NCI-H1092 (cell line): ENCODE data around the gene HIC1.

Source experiments
- DNase-seq: peaks from one replicate; lab custom pipeline; 2025; lab: John Stamatoyannopoulos, UW

The HIC1 gene

GRCh38 chr17:2044263-2044894 is 10.5 kb upstream of the HIC1 start:
- DNase-seq = no peak

DNA sequence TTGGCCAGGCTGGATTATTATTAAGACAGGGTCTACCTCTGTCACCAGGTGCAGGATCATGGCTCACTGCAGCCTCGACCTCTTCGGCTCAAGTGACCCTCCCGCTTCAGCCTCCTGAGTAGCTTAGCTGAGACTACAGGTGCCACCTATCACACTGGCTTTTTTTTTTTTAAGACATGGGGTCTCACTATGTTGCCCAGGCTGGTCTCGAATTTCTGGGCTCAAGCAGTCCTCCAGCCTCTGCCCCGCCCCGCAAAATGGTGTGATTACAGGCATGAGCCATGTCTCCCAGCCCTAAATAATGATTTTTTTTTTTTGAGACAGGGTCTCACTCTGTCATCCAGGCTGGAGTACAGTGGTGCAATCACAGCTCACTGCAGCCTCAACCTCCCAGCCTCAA is 7.3 kb upstream of the HIC1 start:
- no peak for DNase-seq

DNA sequence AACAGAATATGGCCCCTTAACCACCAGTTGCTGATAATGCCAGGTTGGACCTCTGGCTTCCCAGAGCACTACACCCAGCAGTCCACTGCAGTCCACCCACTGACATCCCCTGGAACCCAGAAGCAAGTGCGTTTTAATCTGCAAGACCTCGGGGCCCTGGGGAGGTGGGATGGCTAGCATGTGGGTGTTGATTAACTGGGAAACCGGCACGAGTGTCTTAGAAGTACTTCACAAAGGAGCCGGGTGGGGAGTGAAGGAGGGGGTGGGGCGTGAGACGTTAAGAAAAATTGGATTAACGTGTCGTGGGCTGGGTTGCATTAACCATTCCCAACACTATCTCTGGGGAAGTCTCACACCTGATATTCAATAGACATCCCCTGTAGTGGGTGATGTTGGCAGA is 6.1 kb upstream of the HIC1 start:
- DNase-seq = no peak

- DNase-seq = peak; percentile 49
Observed at GRCh38 chr17:2049333-2050299, 5.3 kb upstream of the HIC1 start.

- DNase-seq = no peak
Observed at GRCh38 chr17:2050300-2051060, 4.4 kb upstream of the HIC1 start.

DNA sequence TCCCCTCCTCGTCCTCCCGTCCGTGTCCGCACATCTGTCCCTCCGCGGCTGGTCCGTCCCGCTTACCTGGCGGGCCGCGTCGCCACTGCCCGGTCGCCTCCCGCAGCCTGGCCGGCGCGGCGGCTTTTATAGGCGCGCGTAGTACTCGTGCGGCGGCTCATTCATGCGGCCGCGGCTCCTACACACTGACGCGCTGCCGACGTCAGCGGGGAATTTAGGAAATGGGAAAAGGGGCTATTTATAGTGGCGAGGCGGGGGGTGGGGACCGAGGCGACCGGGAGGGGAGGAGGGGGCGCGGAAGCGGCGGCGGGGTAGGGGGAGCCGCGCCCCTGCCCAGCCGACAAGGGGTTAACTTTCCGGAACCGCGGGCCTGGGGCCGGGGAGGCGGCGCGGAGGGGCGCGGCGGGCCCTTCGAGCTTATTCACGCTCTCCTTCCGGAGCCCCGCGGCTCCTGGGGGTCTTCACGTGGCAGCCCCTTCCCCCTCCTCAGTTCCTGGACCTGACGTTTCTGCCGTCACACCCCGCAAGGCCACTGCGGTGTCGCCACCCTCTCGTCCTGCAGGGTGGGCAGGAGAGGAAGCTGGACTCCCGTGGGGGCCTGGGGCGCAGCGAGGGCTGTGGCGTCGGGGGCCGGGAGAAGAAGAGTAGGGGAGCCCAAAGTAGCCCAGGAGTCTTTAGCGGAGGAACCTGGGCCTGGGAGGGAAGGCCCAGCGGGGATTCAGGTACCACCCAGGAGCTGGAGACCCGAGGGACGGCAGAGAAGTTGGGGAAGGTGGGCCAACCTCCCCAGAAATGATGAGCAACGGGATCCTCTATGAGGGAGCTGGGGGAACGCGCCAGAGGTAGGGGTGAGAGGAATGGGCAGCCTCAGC is 3.6 kb upstream of the HIC1 start:
- no peak for DNase-seq

DNA sequence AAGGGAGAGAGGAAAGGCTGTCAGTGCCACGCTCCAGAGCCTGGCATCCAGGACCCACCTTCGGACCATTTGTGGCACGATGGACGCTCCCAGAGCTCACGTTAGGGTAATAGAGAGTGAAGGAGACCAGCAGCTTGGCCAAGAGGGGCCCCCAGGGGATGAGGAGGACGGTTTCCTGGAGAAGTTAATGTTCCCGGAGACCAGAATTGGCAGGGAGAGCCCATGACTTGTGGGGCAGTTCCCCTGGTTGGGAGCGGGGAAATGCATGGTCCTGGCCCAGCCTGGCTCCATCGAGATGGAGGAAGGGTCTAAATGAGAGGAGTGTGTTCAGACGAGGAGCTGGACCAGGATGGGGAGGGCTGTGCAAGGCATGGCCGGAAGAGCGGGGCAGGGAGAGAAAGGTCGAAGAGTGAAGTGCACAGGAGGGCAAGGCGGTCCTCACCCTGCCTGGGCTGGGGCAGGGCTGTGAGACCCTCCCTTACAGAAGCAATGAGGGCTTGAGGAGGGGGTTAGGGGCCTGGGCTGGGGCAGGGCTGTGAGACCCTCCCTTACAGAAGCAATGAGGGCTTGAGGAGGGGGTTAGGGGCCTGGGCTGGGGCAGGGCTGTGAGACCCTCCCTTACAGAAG is 2.9 kb upstream of the HIC1 start:
- no peak for DNase-seq

DNA sequence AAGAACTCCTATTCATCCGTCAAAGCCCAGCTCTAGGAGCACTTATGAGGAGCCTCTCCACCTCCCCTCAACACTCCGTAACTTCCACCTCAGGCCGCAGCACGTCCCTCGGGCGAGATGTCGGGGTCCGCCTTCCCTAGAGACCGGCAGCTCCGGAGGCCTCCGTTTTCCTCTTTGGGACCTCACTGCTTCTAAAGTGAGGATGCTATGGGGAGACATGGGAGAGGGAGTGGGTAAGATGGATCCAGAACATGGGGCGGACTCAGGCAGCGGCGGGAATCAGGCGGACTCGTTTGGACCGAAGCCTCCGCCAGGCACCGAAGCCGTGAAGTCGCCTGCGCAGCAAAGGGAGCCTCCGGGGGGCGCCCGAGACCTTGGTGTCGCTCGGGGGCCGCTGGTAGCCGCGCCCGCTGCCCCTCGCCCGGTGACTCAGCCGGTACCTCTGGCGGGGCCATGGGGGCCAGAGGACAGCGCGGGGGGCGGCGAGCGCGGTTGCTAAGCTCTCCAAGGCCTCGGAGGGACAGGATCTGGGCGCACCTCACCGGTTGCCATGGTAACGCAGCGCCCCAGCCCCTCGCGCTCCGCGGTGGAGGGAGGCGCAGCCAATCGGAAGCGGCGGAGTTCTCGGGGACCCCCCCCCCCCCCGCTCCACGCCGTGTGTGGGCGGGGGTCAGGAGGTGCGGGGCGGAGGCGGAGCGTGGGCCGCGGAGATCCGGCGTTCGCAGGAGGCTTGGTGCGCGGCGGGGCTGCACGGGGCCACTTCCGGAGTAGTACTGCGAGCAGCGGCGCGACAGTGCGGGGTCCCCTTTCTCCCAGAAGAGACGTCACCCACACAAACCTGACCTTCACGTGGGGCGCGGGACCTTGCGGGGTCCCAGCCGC is 1.3 kb upstream of the HIC1 start:
- no peak for DNase-seq

DNA sequence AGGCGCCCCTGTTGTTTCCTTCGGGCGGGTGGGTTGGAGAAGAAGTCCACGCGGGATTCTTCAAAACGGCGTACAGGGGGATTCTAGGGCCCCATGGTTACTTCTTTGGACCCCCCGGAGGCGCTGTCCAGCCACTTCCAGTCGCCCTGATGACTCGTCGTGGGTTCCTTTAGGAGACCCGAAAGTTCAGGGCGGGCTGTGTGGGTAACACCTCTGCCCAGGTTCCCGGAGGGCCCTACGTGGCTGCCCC is 716 bp upstream of the HIC1 start:
- DNase-seq = no peak

GRCh38 chr17:2055292-2056205 is 646 bp downstream of the HIC1 start:
- DNase-seq = no peak

DNA sequence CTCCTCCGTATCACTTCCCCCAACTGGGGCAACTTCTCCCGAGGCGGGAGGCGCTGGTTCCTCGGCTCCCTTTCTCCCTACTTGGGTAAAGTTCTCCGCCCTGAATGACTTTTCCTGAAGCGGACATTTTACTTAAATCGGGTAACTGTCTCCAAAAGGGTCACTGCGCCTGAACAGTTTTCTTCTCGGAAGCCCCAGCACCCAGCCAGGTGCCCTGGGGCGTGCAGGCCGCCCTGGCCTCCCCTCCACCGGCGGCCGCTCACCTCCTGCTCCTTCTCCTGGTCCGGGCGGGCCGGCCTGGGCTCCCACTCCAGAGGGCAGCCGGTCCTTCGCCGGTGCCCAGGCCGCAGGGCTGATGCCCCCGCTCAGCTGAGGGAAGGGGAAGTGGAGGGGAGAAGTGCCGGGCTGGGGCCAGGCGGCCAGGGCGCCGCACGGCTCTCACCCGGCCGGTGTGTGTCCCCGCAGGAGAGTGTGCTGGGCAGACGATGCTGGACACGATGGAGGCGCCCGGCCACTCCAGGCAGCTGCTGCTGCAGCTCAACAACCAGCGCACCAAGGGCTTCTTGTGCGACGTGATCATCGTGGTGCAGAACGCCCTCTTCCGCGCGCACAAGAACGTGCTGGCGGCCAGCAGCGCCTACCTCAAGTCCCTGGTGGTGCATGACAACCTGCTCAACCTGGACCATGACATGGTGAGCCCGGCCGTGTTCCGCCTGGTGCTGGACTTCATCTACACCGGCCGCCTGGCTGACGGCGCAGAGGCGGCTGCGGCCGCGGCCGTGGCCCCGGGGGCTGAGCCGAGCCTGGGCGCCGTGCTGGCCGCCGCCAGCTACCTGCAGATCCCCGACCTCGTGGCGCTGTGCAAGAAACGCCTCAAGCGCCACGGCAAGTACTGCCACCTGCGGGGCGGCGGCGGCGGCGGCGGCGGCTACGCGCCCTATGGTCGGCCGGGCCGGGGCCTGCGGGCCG is 1.6 kb downstream of the HIC1 start:
- DNase-seq = no peak

DNA sequence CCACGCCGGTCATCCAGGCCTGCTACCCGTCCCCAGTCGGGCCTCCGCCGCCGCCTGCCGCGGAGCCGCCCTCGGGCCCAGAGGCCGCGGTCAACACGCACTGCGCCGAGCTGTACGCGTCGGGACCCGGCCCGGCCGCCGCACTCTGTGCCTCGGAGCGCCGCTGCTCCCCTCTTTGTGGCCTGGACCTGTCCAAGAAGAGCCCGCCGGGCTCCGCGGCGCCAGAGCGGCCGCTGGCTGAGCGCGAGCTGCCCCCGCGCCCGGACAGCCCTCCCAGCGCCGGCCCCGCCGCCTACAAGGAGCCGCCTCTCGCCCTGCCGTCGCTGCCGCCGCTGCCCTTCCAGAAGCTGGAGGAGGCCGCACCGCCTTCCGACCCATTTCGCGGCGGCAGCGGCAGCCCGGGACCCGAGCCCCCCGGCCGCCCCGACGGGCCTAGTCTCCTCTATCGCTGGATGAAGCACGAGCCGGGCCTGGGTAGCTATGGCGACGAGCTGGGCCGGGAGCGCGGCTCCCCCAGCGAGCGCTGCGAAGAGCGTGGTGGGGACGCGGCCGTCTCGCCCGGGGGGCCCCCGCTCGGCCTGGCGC is 2.4 kb downstream of the HIC1 start:
- DNase-seq = no peak

DNA sequence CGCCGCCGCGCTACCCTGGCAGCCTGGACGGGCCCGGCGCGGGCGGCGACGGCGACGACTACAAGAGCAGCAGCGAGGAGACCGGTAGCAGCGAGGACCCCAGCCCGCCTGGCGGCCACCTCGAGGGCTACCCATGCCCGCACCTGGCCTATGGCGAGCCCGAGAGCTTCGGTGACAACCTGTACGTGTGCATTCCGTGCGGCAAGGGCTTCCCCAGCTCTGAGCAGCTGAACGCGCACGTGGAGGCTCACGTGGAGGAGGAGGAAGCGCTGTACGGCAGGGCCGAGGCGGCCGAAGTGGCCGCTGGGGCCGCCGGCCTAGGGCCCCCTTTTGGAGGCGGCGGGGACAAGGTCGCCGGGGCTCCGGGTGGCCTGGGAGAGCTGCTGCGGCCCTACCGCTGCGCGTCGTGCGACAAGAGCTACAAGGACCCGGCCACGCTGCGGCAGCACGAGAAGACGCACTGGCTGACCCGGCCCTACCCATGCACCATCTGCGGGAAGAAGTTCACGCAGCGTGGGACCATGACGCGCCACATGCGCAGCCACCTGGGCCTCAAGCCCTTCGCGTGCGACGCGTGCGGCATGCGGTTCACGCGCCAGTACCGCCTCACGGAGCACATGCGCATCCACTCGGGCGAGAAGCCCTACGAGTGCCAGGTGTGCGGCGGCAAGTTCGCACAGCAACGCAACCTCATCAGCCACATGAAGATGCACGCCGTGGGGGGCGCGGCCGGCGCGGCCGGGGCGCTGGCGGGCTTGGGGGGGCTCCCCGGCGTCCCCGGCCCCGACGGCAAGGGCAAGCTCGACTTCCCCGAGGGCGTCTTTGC is 3.1 kb downstream of the HIC1 start:
- no peak for DNase-seq

DNA sequence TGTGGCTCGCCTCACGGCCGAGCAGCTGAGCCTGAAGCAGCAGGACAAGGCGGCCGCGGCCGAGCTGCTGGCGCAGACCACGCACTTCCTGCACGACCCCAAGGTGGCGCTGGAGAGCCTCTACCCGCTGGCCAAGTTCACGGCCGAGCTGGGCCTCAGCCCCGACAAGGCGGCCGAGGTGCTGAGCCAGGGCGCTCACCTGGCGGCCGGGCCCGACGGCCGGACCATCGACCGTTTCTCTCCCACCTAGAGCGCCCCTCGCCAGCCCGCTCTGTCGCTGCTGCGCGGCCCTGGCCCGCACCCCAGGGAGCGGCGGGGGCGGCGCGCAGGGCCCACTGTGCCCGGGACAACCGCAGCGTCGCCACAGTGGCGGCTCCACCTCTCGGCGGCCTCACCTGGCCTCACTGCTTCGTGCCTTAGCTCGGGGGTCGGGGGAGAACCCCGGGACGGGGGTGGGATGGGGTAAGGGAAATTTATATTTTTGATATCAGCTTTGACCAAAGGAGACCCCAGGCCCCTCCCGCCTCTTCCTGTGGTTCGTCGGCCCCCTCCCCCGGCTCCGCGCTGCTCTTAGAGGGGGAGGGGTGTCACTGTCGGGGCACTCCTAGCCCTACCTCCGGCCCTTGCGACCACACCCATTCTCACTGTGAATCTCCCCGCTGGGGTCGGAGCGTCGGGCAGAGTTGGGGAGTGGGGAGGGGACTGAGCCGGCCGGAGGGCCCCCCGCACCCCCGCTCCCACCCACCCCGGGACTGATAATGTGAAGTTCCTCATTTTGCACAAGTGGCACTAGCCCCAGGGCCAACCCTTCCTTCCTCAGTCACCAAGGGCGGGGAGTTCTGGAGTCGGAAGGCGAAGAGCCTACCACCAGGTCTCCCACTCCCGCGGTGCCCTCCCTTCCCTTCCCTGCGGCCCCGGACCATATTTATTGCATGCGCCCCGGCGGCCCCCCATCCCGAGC is 4.0 kb downstream of the HIC1 start:
- DNase-seq = no peak

DNA sequence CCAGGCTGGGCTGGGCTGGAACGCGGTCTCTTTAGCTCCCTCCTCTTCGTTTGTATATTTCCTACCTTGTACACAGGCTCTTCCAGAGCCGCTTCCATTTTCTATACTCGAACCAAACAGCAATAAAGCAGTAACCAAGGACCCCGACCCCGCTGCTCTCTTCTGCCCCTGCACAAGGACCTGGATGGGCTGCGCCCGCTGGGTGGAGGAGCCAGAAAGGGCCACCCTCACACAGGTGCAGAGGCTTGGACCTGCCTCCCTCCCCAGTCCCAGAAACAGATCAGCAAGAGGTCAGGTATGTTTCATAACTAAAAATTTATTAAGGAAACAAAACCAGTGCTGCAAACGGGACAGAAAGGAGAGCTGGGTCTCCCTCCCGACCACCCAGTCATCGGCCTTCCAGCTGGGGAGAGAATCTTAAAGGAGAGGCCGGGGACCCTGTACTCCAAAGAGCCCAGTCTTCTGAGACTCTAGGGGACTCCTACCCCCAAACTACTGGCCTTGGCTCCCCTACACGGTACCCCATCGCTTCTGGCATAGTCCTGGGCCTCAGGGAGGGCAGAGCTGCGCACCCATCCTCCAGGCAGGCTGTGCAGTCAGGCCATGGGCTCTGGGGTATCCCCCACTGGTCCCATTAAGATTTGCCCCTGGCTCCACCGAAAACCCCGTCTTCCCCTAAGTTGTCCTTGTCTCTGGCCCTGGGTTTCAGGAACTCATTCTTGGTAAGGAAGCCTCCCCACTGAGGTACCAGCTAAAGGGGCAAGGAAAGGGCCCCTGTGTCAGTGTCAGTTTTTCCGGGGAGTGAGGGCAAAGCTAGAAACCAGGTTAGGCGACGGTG is 4.9 kb downstream of the HIC1 start:
- no peak for DNase-seq
